OCI-LY1 (cell line): Measurements from ENCODE around the gene ZNF180.

Source experiments
- H2AFZ ChIP-seq: fragments of 200-600 bp; sonication (generic), shearing (Covaris generic); 2 replicates; pipeline ENCODE4 v1.6.0; 2014; ENCODE audit warnings: antibody characterized with exemption, mild to moderate bottlenecking, low read length
- H3F3A ChIP-seq: fragments of 200-600 bp; sonication (generic), shearing (Covaris generic); 2 replicates; pipeline ENCODE4 v1.6.0; 2014; ENCODE audit warnings: mild to moderate bottlenecking, antibody characterized with exemption, low read length, moderate library complexity; ENCODE audit not compliant: insufficient read depth
- H3K27ac ChIP-seq: fragments of 200-600 bp; sonication (generic); 2 replicates; pipeline ENCODE4 v1.5.1; 2014; ENCODE audit warnings: low read length, mixed run types, mild to moderate bottlenecking, low read depth; ENCODE audit not compliant: poor library complexity, severe bottlenecking
- H3K27me3 ChIP-seq: fragments of 200-600 bp; sonication (generic); 2 replicates; pipeline ENCODE4 v1.6.0; 2014; ENCODE audit warnings: antibody characterized with exemption, mild to moderate bottlenecking, low read length, moderate library complexity; ENCODE audit not compliant: insufficient read depth
- H3K36me3 ChIP-seq: fragments of 200-600 bp; sonication (generic); 2 replicates; pipeline ENCODE4 v1.6.1; 2014; ENCODE audit warnings: mild to moderate bottlenecking, antibody characterized with exemption, low read length, moderate library complexity, mixed read lengths; ENCODE audit not compliant: insufficient read depth
- H3K4me1 ChIP-seq: fragments of 200-600 bp; sonication (generic); 2 replicates; pipeline ENCODE4 v1.5.1; 2014; ENCODE audit warnings: mild to moderate bottlenecking, low read length, moderate library complexity; ENCODE audit not compliant: insufficient read depth, severe bottlenecking
- H3K4me2 ChIP-seq: fragments of 200-600 bp; sonication (generic), shearing (Covaris generic); 2 replicates; pipeline ENCODE4 v1.6.1; 2014; ENCODE audit warnings: low read length
- H3K4me3 ChIP-seq: fragments of 200-600 bp; sonication (generic); 2 replicates; pipeline ENCODE4 v1.5.1; 2014; ENCODE audit warnings: low read length, low read depth, mild to moderate bottlenecking, mixed read lengths; ENCODE audit not compliant: poor library complexity, severe bottlenecking
- H3K79me2 ChIP-seq: fragments of 200-600 bp; shearing (Covaris generic); 2 replicates; pipeline ENCODE4 v1.6.1; 2016; ENCODE audit warnings: mixed run types, low read length, mixed read lengths; ENCODE audit not compliant: insufficient read depth
- H3K9ac ChIP-seq: fragments of 200-600 bp; sonication (generic), shearing (Covaris generic); 2 replicates; pipeline ENCODE4 v1.6.1; 2014; ENCODE audit warnings: mild to moderate bottlenecking, low read length, mixed read lengths
- H3K9me2 ChIP-seq: fragments of 200-600 bp; sonication (generic), shearing (Covaris generic); 2 replicates; pipeline ENCODE4 v1.6.1; 2014; ENCODE audit warnings: low read depth, mild to moderate bottlenecking, low read length, mixed read lengths
- H3K9me3 ChIP-seq: fragments of 200-600 bp; shearing (Covaris generic); 2 replicates; pipeline ENCODE4 v1.6.1; 2014; ENCODE audit warnings: low read length, mixed read lengths
- H4K20me1 ChIP-seq: fragments of 200-600 bp; sonication (generic), shearing (Covaris generic); 2 replicates; pipeline ENCODE4 v1.6.0; 2016; ENCODE audit warnings: mild to moderate bottlenecking, low read length; ENCODE audit not compliant: insufficient read depth
- EZH2 ChIP-seq: fragments of 200-600 bp; sonication (generic), shearing (Covaris generic); IDR thresholded peaks from 2 replicates; pipeline ENCODE4 v1.8.0; 2017; ENCODE audit warnings: borderline replicate concordance, mixed run types, mild to moderate bottlenecking, antibody characterized with exemption, low read length, moderate library complexity, mixed read lengths
- TF ChIP-seq, protein P1 (sequence below): fragments of 200-600 bp; sonication (generic), shearing (Covaris generic); IDR thresholded peaks from 2 replicates; pipeline ENCODE4 v1.5.1; 2017; ENCODE audit warnings: mild to moderate bottlenecking, antibody characterized with exemption, low read length, moderate library complexity, mixed read lengths

Gene ZNF180

DNA sequence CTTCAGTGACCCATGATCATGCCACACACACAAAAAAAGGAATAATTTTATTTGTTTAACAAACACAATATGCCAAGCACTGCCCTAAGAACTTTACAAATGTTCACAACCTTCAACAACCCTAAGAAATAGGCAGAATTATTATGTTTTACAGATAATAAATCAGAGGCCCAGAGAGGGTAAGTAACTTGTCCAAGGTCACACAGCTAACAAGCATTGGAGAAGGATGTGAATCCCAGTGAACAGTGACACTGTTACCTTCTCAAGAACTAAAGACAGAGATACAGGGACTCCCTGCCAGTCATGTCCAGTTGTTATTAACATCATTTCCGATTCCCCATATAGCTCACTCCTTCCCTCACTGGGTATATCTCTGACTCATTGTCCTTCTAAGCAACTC is 15.6 kb upstream of the ZNF180 start:
- Histone ChIP-seq H3K9me2 (no peaks in the 10 kb centered on the region), H3K4me1 (no peaks in the 10 kb centered on the region), H2AFZ (no peak overlapping the region), H3K4me2 (no peak overlapping the region), H3F3A (no peaks in the 10 kb centered on the region), H4K20me1 (no peaks in the 10 kb centered on the region), H3K9ac (no peak overlapping the region), H3K27ac (no peak overlapping the region), H3K36me3 (no peaks in the 10 kb centered on the region), H3K4me3 (no peak overlapping the region), H3K27me3 (no peaks in the 10 kb centered on the region), H3K79me2 (no peaks in the 10 kb centered on the region), H3K9me3 (no peaks in the 10 kb centered on the region)
- TF ChIP-seq, protein P1, sequence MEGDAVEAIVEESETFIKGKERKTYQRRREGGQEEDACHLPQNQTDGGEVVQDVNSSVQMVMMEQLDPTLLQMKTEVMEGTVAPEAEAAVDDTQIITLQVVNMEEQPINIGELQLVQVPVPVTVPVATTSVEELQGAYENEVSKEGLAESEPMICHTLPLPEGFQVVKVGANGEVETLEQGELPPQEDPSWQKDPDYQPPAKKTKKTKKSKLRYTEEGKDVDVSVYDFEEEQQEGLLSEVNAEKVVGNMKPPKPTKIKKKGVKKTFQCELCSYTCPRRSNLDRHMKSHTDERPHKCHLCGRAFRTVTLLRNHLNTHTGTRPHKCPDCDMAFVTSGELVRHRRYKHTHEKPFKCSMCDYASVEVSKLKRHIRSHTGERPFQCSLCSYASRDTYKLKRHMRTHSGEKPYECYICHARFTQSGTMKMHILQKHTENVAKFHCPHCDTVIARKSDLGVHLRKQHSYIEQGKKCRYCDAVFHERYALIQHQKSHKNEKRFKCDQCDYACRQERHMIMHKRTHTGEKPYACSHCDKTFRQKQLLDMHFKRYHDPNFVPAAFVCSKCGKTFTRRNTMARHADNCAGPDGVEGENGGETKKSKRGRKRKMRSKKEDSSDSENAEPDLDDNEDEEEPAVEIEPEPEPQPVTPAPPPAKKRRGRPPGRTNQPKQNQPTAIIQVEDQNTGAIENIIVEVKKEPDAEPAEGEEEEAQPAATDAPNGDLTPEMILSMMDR, result no peak
- TF ChIP-seq EZH2, result no peak

- Histone ChIP-seq H3K79me2 (no peaks in the 10 kb centered on the region), H3F3A (no peaks in the 10 kb centered on the region), H3K9me2 (no peaks in the 10 kb centered on the region), H3K4me1 (no peaks in the 10 kb centered on the region), H3K4me2 (no peak overlapping the region), H3K36me3 (no peaks in the 10 kb centered on the region), H3K27me3 (no peaks in the 10 kb centered on the region), H3K9ac (no peak overlapping the region), H3K4me3 (no peak overlapping the region), H4K20me1 (no peaks in the 10 kb centered on the region), H2AFZ (no peak overlapping the region), H3K9me3 (no peaks in the 10 kb centered on the region), H3K27ac (no peak overlapping the region)
- no peak for TF ChIP-seq EZH2
- TF ChIP-seq, protein P1, result no peak
Measured at GRCh38 chr19:44515031-44515430, 14.7 kb upstream of the ZNF180 start.

GRCh38 chr19:44512326-44513298 is 12.3 kb upstream of the ZNF180 start:
- no peak overlapping the region for H3K4me3 ChIP-seq
- H3K27me3 ChIP-seq, result no peaks in the 10 kb centered on the region
- TF ChIP-seq, protein P1, result peak; percentile 64
- no peak for TF ChIP-seq EZH2
- H3K9ac ChIP-seq, result no peak overlapping the region
- no peaks in the 10 kb centered on the region for H3K9me2 ChIP-seq
- no peaks in the 10 kb centered on the region for H3K4me1 ChIP-seq
- no peaks in the 10 kb centered on the region for H3F3A ChIP-seq
- no peaks in the 10 kb centered on the region for H3K36me3 ChIP-seq
- no peak overlapping the region for H3K4me2 ChIP-seq
- no peak overlapping the region for H3K27ac ChIP-seq
- H3K79me2 ChIP-seq, result no peaks in the 10 kb centered on the region
- H3K9me3 ChIP-seq, result no peaks in the 10 kb centered on the region
- H4K20me1 ChIP-seq, result no peaks in the 10 kb centered on the region
- H2AFZ ChIP-seq, result no peak overlapping the region
